ENCODE results near the gene THBS1.

THBS1 gene

GRCh38 chr15:39580485-39581241 is at the start of gene THBS1:
TSS of gene THBS1 (plus strand) at chr15:39581079. CDS start at chr15:39581858, 779 bp downstream.
- DNase-seq = no peak

DNA sequence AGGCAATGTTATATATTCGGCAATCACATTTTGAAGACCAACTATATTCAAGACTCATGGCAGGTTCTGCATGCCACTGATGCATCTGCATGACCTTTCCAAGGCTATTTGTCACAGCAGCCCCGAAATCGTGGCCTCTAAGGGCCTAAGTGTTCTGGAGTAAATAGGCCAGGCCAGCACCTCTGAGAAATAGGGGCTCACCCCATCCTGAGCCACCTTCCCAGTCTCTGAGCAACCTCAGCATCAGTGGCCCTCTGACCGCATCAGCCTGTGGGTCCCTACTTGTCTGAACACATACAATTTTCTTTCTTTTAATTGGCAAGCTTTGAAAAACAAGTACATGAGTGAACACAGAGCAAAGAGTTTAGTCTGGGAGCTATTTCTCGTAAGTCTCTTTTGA is 45.9 kb upstream of the THBS1 start:
- DNase-seq = no peak

DNA sequence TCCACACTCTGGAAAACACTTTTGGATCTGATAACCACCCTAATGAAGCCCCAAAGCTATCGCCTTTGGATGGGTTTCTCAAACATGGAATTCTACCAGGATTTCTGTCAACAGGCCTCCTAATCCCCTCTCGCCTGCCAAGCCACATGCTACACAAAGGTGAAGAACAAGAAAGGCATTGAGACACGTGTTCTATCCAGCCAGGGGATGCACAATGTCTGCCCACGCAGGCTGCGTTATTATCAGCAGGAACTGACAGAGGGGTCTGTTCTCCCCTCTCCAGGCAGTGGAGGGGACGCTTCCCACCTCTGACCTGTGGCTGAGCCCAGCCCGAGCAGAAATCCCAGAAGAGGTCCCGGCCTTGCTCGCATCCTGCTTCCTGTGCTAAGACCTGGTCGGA is 45.4 kb upstream of the THBS1 start:
- DNase-seq = no peak

- no peak for DNase-seq
Observed at GRCh38 chr15:39538936-39539335, 41.9 kb upstream of the THBS1 start.

- DNase-seq = no peak
Observed at GRCh38 chr15:39539466-39539865, 41.4 kb upstream of the THBS1 start.

GRCh38 chr15:39539973-39540558 is 40.8 kb upstream of the THBS1 start:
- DNase-seq = no peak

DNA sequence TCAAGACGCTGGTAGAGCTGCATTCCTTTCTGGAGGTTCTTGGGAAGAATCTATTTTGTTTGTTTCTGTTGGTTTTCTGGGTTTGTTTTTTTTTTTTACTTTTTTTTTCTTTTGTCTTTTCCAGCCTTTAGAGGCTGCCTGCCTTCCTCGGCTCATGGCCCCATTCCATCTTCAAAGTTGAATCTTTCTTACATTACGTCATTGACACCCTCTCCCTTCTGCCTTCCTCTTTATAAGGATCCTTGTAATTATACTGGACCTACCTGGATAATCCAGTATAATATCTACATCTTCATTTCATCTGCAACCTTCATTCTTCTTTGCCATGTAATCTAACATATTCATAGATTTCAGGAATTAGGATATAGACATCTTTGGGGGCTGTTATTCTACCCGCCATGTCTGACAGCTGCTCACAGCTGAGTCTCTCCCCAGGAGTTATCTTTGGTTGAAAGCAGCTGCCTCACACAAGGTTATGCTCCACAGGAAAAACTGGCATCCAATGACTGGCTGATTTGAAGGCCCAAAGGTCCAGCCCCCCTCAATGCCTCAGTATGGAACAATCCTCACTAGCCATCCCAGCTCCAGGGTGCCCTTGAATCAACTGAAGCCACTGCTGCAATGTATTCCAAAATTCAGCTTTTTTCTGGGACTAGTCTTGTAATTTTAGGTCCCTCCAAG is 38.4 kb upstream of the THBS1 start:
- no peak for DNase-seq

DNA sequence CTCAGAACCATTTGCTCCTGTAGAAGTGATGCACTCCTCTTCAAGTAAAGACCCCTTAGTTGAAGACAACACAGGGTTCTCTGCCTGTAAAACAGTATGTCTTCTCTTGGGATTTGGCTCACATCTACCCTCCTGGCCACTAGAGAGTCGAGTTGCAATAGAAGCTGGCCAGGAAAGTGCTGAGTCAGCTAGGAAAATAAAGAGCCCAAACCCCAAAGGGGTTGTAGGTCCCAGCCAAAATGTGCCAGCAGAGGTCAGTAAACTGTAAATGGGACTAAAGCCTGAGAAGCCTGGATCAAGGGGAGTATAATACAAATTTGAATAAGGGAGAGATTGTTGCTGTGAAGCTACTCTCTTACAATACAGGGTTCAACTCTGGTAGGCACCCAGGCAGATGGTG is 37.2 kb upstream of the THBS1 start:
- DNase-seq = peak; percentile 12

GRCh38 chr15:39546842-39547241 is 34.0 kb upstream of the THBS1 start:
- DNase-seq = no peak

GRCh38 chr15:39548561-39548960 is 32.3 kb upstream of the THBS1 start:
- DNase-seq = no peak

DNA sequence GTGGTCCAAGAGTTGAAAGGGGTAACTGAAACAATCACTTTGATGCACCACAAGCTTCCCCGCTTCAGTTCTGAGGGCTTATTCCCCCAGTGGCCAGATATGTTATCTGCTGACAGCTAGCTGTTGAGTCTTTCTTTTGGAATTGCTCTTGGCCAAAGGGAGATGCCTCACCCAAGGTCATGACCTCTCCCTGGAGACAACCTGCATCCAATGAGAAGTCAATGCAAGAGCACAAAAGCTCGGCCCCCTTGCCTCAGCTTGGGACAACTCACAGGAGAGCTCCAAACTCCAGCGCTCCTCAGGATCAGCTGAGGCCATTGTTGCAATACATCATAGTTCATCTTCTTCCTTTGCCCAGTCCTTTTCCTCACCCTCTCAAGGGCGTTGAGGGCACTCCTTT is 31.0 kb upstream of the THBS1 start:
- no peak for DNase-seq

DNA sequence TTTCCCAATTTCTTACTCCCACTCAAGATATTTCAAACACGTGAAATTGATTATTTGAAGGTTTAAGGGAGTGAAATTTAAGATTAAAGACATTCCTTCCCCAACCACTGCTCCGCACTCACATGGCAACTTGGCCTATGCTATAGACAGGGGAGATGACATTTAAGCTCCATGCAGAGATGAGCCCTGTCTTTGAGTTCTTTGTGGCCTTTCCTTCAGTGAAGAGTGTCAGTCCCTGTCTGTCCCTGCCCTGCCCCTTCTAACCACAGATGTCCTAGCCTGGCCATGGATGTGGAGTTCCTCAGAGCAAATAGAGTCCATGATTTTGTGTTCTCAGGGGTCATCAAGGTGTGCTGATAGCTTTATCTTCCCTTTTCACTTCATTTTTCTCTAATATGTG is 29.4 kb upstream of the THBS1 start:
- DNase-seq = no peak

DNA sequence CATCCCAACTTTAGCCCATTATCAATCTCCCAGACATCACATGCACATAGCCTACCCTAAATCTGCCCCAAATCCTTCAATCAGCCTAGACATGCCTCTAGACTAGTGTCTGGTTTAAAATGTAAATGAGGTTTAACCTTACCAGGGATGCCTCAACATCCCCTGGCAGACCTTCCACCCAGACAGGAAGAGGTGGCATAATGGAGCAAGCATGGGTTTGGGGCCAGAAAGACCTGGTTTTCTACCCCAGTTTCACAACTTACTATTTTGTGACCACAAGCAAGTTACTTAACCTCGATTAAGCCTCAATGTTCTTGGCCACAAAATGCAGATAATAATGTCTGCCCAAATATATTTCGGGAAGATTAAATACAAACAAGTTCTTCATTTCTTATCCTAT is 28.3 kb upstream of the THBS1 start:
- no peak for DNase-seq

GRCh38 chr15:39553947-39554693 is 26.8 kb upstream of the THBS1 start:
- DNase-seq = peak; percentile 41

- no peak for DNase-seq
Observed at GRCh38 chr15:39554746-39555387, 26.0 kb upstream of the THBS1 start.

DNA sequence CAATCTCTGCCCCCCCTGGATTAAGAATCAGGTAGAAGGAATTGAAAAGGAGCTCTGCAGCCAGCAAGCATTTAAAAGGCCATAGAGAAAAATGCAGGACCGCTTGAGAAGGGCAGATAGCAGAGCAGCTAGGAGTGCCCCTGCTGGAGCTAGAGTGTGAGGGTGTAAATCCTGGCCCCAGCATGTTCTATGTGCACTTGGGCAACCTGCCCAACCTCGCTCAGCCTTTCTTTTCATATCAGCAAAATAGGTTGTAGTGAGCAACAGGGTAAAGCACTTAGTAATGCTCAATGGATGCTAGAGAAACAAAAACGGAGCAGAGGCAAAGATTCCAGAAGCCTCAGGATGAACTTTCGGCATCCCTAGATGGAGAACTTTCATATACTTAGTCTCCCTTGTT is 25.0 kb upstream of the THBS1 start:
- DNase-seq = peak; percentile 56

- DNase-seq = no peak
Observed at GRCh38 chr15:39556461-39556860, 24.4 kb upstream of the THBS1 start.

GRCh38 chr15:39558421-39558820 is 22.5 kb upstream of the THBS1 start:
- DNase-seq = peak; percentile 9

DNA sequence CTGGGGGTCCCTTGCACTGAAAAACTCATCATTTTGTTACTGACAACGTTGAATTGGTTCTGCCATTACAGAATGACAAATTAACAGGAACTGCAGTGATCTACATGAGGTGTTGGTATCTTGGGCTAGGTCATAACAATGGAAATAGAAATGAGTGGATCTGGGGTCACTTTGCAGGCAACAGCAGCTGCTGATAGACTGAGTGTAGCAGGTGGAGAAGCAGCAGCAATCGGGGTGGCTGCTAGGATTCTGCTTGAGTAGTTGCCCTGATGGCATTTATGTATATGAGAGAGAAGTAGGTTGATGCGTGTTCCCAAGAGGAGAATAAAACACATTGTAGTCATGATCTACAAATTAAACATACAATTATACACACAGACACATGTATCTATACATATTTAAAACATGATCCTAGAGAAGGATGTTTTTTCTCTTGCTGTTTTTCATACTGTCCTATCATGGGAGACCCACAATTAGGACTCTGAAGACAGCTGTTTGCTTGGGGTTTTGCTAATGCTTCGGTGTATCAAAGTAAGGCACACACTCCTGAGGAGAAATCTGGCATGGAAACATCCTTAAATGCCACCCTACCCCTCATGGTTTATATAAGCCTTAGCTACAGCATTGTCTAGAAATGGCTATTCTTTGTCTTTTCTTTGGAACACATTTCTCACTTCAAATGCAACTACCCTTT is 15.8 kb upstream of the THBS1 start:
- DNase-seq = no peak

DNA sequence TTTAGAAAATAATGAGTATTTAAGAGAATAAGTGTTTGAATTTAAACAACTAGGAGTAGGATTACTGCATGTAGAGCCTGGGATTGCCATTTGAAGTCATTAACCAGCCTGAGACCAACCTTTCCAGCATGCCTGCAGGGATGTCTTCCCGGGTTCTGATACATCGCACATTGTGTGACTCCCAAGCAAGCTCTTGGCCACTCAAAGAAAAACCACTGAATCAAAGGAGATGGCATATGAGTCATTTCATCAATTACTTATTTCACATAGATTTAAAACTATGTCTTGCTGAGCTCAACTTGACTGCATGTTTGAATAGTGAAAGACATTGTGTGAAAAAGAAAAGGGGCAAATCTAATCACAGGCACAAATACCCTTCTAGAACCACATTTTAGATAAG is 15.0 kb upstream of the THBS1 start:
- no peak for DNase-seq

- no peak for DNase-seq
Observed at GRCh38 chr15:39573287-39573686, 7.6 kb upstream of the THBS1 start.

GRCh38 chr15:39573844-39574243 is 7.0 kb upstream of the THBS1 start:
- DNase-seq = no peak

Measured in RPMI8226 (cell line).